Loucy (cell line): ENCODE results near the gene ORAI1.

Experiments
- H2AFZ ChIP-seq: fragments of 200-600 bp; sonication (generic); 2 replicates; pipeline ENCODE4 v1.6.0; 2016; ENCODE audit warnings: antibody characterized with exemption, mild to moderate bottlenecking, low read length, moderate library complexity
- H3F3A ChIP-seq: fragments of 200-600 bp; 2 replicates; pipeline ENCODE4 v1.6.0; 2016; ENCODE audit warnings: antibody characterized with exemption, low read depth, mild to moderate bottlenecking
- H3K27me3 ChIP-seq: fragments of 200-600 bp; sonication (generic); 2 replicates; pipeline ENCODE4 v1.6.1; 2014; ENCODE audit warnings: low read length, mild to moderate bottlenecking; ENCODE audit not compliant: insufficient read depth, poor library complexity, severe bottlenecking
- H3K36me3 ChIP-seq: fragments of 200-600 bp; sonication (generic); 2 replicates; pipeline ENCODE4 v1.6.1; 2016; ENCODE audit warnings: low read length; ENCODE audit not compliant: insufficient read depth
- H3K4me1 ChIP-seq: fragments of 200-600 bp; sonication (generic); 2 replicates; pipeline ENCODE4 v1.5.1; 2014; ENCODE audit warnings: low read length, mild to moderate bottlenecking; ENCODE audit not compliant: insufficient read depth, poor library complexity, severe bottlenecking
- H3K4me2 ChIP-seq: fragments of 200-600 bp; sonication (generic); 2 replicates; pipeline ENCODE4 v1.6.0; 2014; ENCODE audit warnings: antibody characterized with exemption, low read length, low read depth, mild to moderate bottlenecking; ENCODE audit not compliant: poor library complexity, severe bottlenecking
- H3K4me3 ChIP-seq: fragments of 200-600 bp; sonication (generic); 2 replicates; pipeline ENCODE4 v1.5.1; 2014; ENCODE audit warnings: low read length, mild to moderate bottlenecking, mixed read lengths; ENCODE audit not compliant: poor library complexity, severe bottlenecking
- H3K79me2 ChIP-seq: fragments of 200-600 bp; sonication (generic); 2 replicates; pipeline ENCODE4 v1.6.1; 2014; ENCODE audit warnings: low read length; ENCODE audit not compliant: insufficient read depth
- H3K9ac ChIP-seq: fragments of 200-600 bp; sonication (generic); 2 replicates; pipeline ENCODE4 v1.6.0; 2014; ENCODE audit warnings: mild to moderate bottlenecking, low read depth, low read length, moderate library complexity; ENCODE audit not compliant: poor library complexity, severe bottlenecking
- H3K9me2 ChIP-seq: fragments of 200-600 bp; sonication (generic); replicated peaks from 2 replicates; pipeline ENCODE4 v1.6.1; 2016; ENCODE audit warnings: low read depth, low read length, mixed read lengths
- H3K9me3 ChIP-seq: fragments of 200-600 bp; sonication (generic); 2 replicates; pipeline ENCODE4 v1.6.1; 2014; ENCODE audit warnings: mild to moderate bottlenecking, antibody characterized with exemption, low read length, low read depth; ENCODE audit not compliant: insufficient read depth
- H4K20me1 ChIP-seq: fragments of 200-600 bp; sonication (generic); 2 replicates; pipeline ENCODE4 v1.6.0; 2014; ENCODE audit warnings: antibody characterized with exemption, low read length, mild to moderate bottlenecking; ENCODE audit not compliant: insufficient read depth, poor library complexity, severe bottlenecking
- CTCF ChIP-seq: fragments of 200-600 bp; sonication (generic); conservative IDR thresholded peaks from 2 replicates; pipeline ENCODE4 v1.5.1; 2014; ENCODE audit warnings: mild to moderate bottlenecking, antibody characterized with exemption, low read length
- EZH2phosphoT487 ChIP-seq: fragments of 200-600 bp; IDR thresholded peaks from 2 replicates; pipeline ENCODE4 v1.6.1; 2018; ENCODE audit warnings: antibody characterized with exemption, mild to moderate bottlenecking, moderate library complexity, borderline replicate concordance

Gene ORAI1

DNA sequence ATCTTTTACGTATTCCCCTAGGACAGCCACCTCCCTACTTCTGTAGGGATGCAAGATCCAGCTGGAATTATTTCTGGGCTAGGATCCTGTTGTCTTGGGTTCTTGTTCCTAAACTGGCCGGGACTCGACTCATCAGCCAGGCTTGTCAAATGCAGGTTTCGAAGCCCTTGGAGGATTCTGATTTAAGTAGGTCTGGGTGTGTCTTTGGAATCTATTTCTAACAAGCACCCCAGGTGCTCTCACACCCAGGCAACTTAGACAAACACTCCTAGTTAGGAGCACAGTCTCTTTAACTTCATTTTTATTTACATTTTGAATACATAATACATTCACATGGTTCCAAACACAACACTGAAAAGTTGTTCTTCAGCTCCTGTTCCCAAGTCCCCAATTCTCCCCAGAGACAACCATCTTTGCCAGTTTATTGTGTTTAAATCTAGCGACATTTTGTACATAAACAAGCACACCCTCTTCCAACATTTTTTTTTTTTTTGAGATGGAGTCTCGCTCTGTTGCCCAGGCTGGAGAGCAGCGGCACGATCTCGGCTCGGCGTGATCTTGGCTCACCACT lies 22.2 kb downstream of the ORAI1 start:
- Histone ChIP-seq H3K9me2 (no peaks in the 10 kb centered on the region), H3K79me2 (no peaks in the 10 kb centered on the region), H3K4me1 (peaks cover 40% of the 10 kb centered on the region), H3F3A (0 out of 2 replicates have a peak, but pooled peaks cover 5% of the 10 kb centered on the region), H3K27me3 (no peaks in the 10 kb centered on the region), H3K9ac (peak overlapping the region; percentile 55), H3K4me2 (peak overlapping the region; percentile 68), H3K4me3 (no peak overlapping the region), H3K36me3 (no peaks in the 10 kb centered on the region), H4K20me1 (no peaks in the 10 kb centered on the region), H2AFZ (no peak overlapping the region), H3K9me3 (no peaks in the 10 kb centered on the region)
- TF ChIP-seq CTCF (no peak), EZH2phosphoT487 (no peak)

DNA sequence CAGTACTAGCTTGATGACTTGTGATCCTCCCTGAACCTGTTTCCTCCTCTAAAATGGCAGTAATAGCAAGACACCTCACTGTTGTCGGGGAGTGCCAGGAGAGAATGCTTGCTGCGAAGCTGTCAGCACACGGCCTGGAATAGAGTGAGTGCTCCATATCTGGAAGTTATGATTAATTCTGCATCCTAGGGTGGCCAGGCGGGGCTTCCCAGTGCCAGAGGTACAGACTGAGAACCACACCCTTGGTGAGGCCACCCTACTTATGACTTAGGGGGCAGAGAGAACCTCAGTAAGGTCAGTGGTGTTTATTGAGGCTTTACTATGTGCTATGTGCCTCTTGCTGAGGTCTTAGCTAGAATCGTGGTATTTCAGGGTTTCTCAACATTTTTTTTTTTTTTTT lies 23.0 kb downstream of the ORAI1 start:
- Histone ChIP-seq H3F3A (0 out of 2 replicates have a peak, but pooled peaks cover 5% of the 10 kb centered on the region), H3K4me1 (peaks cover 40% of the 10 kb centered on the region), H3K36me3 (no peaks in the 10 kb centered on the region), H3K4me2 (peak overlapping the region; percentile 68), H4K20me1 (no peaks in the 10 kb centered on the region), H3K79me2 (no peaks in the 10 kb centered on the region), H2AFZ (no peak overlapping the region), H3K27me3 (no peaks in the 10 kb centered on the region), H3K9me2 (no peaks in the 10 kb centered on the region), H3K4me3 (peak overlapping the region; percentile 59), H3K9ac (peak overlapping the region; percentile 55), H3K9me3 (no peaks in the 10 kb centered on the region)
- no peak for TF ChIP-seq CTCF
- no peak for TF ChIP-seq EZH2phosphoT487

DNA sequence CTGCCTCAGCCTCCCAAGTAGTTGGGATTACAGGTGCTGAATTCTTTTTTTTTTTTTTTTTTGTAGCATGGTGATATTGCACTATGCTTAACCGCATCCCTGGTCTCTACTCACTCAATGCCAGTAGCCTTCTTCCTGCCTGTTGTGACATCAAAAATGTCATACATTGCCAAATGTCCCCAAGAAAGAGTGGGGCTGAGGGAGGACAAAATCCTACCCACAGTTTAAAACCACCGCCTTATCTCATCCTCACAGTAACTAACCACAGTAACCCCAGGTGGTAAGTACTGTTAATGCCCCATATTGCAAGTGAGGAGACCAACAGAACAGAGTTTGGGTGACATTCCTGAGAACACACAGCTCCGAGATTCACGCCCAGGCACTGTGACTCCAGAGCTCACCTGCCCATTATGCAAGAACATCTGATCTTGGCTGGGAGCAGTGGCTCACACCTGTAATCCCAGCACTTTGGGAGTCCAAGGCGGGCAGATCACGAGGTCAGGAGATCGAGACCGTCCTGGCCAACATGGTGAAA lies 23.6 kb downstream of the ORAI1 start:
- no peaks in the 10 kb centered on the region for H3K27me3 ChIP-seq
- TF ChIP-seq EZH2phosphoT487 (no peak), CTCF (no peak)
- H3F3A ChIP-seq: 0 out of 2 replicates have a peak, but pooled peaks cover 5% of the 10 kb centered on the region
- H2AFZ ChIP-seq: no peak overlapping the region
- H3K4me2 ChIP-seq: peak overlapping the region; percentile 68
- no peaks in the 10 kb centered on the region for H3K36me3 ChIP-seq
- H3K79me2 ChIP-seq: no peaks in the 10 kb centered on the region
- H3K9ac ChIP-seq: peak overlapping the region; percentile 55
- H3K4me3 ChIP-seq: peak overlapping the region; percentile 59
- no peaks in the 10 kb centered on the region for H4K20me1 ChIP-seq
- H3K9me3 ChIP-seq: no peaks in the 10 kb centered on the region
- no peaks in the 10 kb centered on the region for H3K9me2 ChIP-seq
- H3K4me1 ChIP-seq: peaks cover 40% of the 10 kb centered on the region
